Coronary artery (tissue), 2 donors: ENCODE measurements around the gene ZNF555.

Experiments
- DNase-seq: peaks from one replicate; pipeline ENCODE4 v3.0.0-alpha.2; 2017; ENCODE audit warnings: low spot score
- H3K27ac ChIP-seq, 2 donors: fragments of 200-600 bp; sonication (generic); one replicate each; pipeline ENCODE4 v1.5.1; 2016 to 2019
- H3K4me3 ChIP-seq: fragments of 200-600 bp; sonication (generic); 2 replicates; pipeline ENCODE4 v1.5.1; 2016; ENCODE audit warnings: mild to moderate bottlenecking, moderate library complexity
- CTCF ChIP-seq: fragments of 200-600 bp; sonication (generic); IDR thresholded peaks from one replicate; pipeline ENCODE4 v1.5.1; 2019; ENCODE audit warnings: antibody characterized with exemption

The ZNF555 gene

GRCh38 chr19:2820112-2820702 is 21.1 kb upstream of the ZNF555 start:
- H3K4me3 ChIP-seq: peak overlapping the region; percentile 97
- no peak for TF ChIP-seq CTCF
- peak overlapping the region; percentile 28 to 71 for H3K27ac ChIP-seq
- DNase-seq: no peak

DNA sequence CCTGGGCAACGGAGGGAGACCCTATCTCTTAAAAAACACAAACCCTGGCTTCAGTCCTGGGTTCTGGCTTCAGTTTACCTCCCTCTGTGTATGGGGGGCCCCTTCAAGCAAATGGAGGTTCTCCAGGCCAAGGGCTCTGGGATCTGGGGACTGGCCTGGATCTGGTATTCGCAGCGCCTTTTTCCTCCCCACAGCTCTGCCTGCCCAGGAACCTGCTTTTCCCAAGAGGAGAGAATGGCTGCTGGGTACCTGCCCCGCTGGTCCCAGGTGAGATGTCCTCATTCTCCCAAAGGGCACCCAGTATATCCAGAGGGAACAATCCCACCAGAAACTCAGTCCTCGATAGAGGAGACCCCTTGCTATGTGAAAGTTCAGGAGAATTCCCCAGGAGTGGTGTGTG is 18.4 kb upstream of the ZNF555 start:
- Histone ChIP-seq H3K4me3 (no peak overlapping the region), H3K27ac (no peak overlapping the region)
- no peak for DNase-seq
- TF ChIP-seq CTCF: no peak

DNA sequence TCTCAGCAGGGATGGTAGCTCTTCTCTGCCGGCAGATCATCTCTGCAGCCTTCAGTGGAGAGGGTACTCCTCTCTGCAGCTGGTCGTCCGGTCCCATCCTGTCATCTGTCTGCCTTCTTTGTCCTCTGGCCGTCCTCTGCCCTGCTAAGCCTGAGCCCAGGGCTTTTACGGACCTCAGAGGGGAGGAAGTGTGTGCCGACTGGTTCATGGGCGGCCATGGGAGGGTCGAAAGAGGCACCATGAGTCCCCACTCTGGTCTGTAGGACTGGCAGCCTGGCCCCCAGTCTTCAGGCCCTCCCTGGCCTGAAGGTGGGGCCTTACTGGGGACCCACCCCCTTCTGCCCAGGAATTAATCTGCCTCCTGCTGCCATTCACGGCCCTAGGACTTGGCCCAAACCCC is 17.6 kb upstream of the ZNF555 start:
- no peak for DNase-seq
- no peak overlapping the region for H3K4me3 ChIP-seq
- TF ChIP-seq CTCF: no peak
- H3K27ac ChIP-seq: no peak overlapping the region

DNA sequence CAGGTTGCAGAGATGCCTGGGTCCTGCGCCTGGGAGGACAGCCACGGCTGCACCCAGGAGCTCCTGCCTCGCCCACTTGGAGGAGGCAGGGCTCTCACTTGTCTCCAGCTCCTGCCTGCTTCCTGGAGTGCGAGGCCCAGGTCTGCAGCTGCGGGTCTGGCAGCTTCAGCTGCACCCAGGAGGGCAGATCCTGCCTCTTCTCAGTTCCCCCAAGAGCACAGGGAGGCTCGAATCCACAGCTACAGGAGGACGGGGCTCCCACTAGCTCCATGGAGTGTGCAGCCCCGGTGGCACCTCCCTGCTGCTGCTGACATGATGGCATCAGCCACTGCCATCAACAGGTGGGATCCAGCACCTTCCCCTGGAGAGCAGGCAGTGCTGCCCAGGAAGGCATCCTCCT is 17.1 kb upstream of the ZNF555 start:
- no peak for TF ChIP-seq CTCF

GRCh38 chr19:2827022-2827421 is 14.3 kb upstream of the ZNF555 start:
- TF ChIP-seq CTCF: no peak
- no peak for DNase-seq
- no peak overlapping the region for H3K27ac ChIP-seq
- no peak overlapping the region for H3K4me3 ChIP-seq

More for the DNA sequence above, 17.1 kb upstream of the ZNF555 start:
- Histone ChIP-seq H3K27ac (no peak overlapping the region), H3K4me3 (no peak overlapping the region)
- no peak for DNase-seq

- Histone ChIP-seq H3K4me3 (no peak overlapping the region), H3K27ac (no peak overlapping the region)
- no peak for DNase-seq
- TF ChIP-seq CTCF: no peak
These were observed 13.3 kb upstream of the ZNF555 start for GRCh38 chr19:2827840-2828489.

GRCh38 chr19:2834294-2834871 is 6.9 kb upstream of the ZNF555 start:
- TF ChIP-seq CTCF: no peak
- Histone ChIP-seq H3K4me3 (peak overlapping the region; percentile 41), H3K27ac (no peak overlapping the region)
- DNase-seq: no peak
